BLaER1 treated with 17β-estradiol and CSF1 and Interleukin-3, amounts not matched to agents 10 nM and 100 nM (cell line): ENCODE data around the gene ADAMTS6.

Source experiments
- H3K27ac ChIP-seq, 11 experiments: shearing (Covaris generic); formaldehyde crosslinking; 2 replicates each; pipeline ENCODE4 v1.8.1; 2022
- H3K27me3 ChIP-seq, 11 experiments: shearing (Covaris generic); formaldehyde crosslinking; 2 replicates each; pipeline ENCODE4 v1.8.1; 2022
- H3K36me3 ChIP-seq, 11 experiments: shearing (Covaris generic); formaldehyde crosslinking; 2 replicates each; pipeline ENCODE4 v1.8.1; 2022
- H3K4me1 ChIP-seq, 10 experiments: shearing (Covaris generic); formaldehyde crosslinking; 2 replicates each; pipeline ENCODE4 v1.8.1; 2022
- H3K4me2 ChIP-seq, 11 experiments: shearing (Covaris generic); formaldehyde crosslinking; 2 replicates each; pipeline ENCODE4 v1.8.1; 2022
- H3K4me3 ChIP-seq, 10 experiments: shearing (Covaris generic); formaldehyde crosslinking; 2 replicates each; pipeline ENCODE4 v1.8.1; 2022
- H3K9ac ChIP-seq, 11 experiments: shearing (Covaris generic); formaldehyde crosslinking; 2 replicates each; pipeline ENCODE4 v1.8.1; 2022
- H3K9me3 ChIP-seq, 11 experiments: shearing (Covaris generic); formaldehyde crosslinking; replicated peaks in 1 of 11; 2 replicates each; pipeline ENCODE4 v1.8.1; 2022
- H4K20me1 ChIP-seq, 11 experiments: shearing (Covaris generic); formaldehyde crosslinking; 2 replicates each; pipeline ENCODE4 v1.8.1; 2022
- Cebpa-rat ChIP-seq, 11 experiments: shearing (Covaris generic); IDR thresholded peaks; 2 replicates each; pipeline ENCODE4 v1.8.1; 2022

Gene ADAMTS6

GRCh38 chr5:65117525-65117924, 364.2 kb downstream of the ADAMTS6 start:
- Histone ChIP-seq H3K4me2 (no peak overlapping the region), H3K9ac (no peak overlapping the region), H4K20me1 (no peaks in the 10 kb centered on the region), H3K36me3 (no peaks in the 10 kb centered on the region), H3K4me3 (no peak overlapping the region), H3K4me1 (no peaks in the 10 kb centered on the region), H3K27ac (no peak overlapping the region), H3K27me3 (no peaks in the 10 kb centered on the region), H3K9me3 (peaks cover 7 to 23% (median 18%) of the 10 kb centered on the region in 11 experiments; a peak in 14 of 22 replicates)
- TF ChIP-seq Cebpa-rat (IDR thresholded peaks at IDR 0.05): no peak

DNA sequence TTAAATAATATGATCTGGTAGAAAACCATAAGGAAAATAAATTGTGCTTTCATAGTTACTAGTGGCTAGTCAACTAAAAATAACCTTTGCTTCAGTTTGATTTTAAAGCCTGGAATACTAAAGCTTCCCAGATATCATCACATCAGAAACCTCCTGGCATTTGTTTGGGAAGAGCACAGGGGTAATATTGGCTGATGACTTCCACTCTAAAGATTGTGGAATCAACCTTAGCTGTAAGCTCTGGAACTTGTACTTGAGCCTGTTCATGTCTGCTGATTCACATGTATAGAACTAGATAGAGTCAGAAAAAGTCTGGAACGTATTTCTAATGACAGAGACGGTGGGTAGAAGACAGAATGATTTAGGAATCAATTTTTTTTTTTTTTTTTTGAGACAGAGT, 367.9 kb downstream of the ADAMTS6 start:
- no peak for TF ChIP-seq Cebpa-rat (IDR thresholded peaks at IDR 0.05)
- H3K27ac ChIP-seq: no peak overlapping the region
- H3K9ac ChIP-seq: no peak overlapping the region
- H4K20me1 ChIP-seq: no peaks in the 10 kb centered on the region
- H3K4me3 ChIP-seq: no peak overlapping the region
- H3K36me3 ChIP-seq: no peaks in the 10 kb centered on the region
- H3K4me1 ChIP-seq: no peaks in the 10 kb centered on the region
- no peak overlapping the region for H3K4me2 ChIP-seq
- H3K9me3 ChIP-seq: peaks cover 5 to 23% (median 16%) of the 10 kb centered on the region in 11 experiments; a peak in 14 of 22 replicates
- H3K27me3 ChIP-seq: no peaks in the 10 kb centered on the region

DNA sequence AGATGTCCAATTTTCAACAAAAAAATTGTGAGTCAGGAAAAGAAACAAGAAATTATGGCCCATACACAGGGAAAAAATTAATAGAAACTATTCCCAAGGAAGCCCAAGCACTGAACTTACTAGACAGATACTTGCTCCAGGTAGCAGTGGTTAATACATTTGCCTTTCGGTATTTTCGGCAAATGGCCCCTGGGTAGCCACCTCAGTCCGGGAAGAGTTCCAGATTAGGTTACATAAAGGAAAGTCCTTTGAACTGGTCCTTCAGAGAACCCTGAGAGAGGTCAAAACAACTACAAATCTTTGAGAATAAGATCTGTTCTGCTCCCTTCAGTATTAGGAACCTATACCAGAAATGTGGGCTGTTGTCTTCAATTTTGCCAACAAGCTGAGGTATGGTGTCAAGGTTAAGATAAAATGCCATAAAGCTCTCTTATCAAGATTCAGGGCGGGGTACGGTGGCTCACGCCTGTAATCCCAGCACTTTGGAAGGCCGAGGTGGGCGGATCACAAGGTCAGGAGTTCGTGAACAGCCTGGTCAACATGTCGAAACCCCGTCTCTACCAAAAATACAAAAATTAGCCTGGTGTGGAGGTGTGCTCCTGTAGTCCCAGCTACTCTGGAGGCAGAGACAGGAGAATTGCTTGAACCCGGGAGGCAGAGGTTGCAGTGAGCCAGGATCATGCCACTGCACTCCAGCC, 369.6 kb downstream of the ADAMTS6 start:
- Histone ChIP-seq H3K9me3 (peaks cover 0 to 8% (median 2%) of the 10 kb centered on the region in 11 experiments; a peak in 13 of 22 replicates), H3K9ac (no peak overlapping the region), H3K4me2 (no peak overlapping the region), H3K27me3 (no peaks in the 10 kb centered on the region), H3K4me3 (no peak overlapping the region), H4K20me1 (no peaks in the 10 kb centered on the region), H3K27ac (no peak overlapping the region), H3K4me1 (no peaks in the 10 kb centered on the region), H3K36me3 (no peaks in the 10 kb centered on the region)
- TF ChIP-seq Cebpa-rat (IDR thresholded peaks at IDR 0.05): no peak

DNA sequence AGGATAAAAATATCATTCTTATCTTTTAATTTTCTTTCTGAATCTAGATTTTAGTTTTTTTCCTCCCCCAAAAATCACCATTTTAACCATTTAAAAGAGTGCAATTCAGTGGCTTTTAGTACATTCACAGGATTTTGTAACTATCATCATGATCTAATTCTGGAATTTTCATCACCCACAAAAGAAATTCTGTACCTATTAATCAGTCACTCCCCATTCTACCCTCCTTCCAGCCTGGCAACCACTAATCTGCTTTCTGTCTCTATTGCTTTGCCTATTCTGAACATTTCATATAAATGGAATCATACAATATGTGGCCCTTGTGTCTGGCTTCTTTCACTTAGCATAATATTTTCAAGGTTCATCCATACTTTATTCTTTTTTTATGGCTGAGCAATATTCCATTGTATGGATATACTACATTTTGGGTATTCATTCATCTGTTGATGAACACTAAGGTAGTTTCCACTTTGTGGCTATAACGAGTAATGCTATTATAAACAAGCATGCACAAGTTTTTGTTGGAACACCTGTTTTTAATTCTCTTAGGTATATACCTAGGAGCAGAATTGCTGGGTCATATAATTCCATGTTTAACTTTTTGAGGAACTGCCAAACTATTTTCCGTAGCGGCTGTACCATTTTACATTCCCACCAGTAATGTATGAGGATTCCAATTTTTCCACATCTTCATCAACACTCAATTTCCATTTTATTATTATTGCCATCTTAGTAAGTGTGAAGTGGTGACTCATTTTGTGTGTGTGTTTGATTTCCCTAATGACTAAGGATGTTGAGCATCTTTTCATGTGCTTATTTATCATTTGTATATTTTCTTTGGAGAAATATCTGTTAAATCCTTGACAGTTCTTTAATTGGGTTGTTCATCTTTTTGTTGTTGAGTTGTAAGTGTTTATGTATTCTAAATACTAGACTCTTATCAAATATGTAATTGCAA, 372.7 kb downstream of the ADAMTS6 start:
- Histone ChIP-seq H3K9me3 (no peaks in the 10 kb centered on the region), H3K9ac (no peak overlapping the region), H3K36me3 (no peaks in the 10 kb centered on the region), H3K27me3 (peaks cover 0 to 1% (median under 1%) of the 10 kb centered on the region in 11 experiments; a peak in 6 of 22 replicates), H3K4me2 (no peak overlapping the region), H3K4me3 (no peak overlapping the region), H3K4me1 (peaks cover 0 to 16% (median 14%) of the 10 kb centered on the region in 10 experiments; a peak in 16 of 20 replicates), H4K20me1 (no peaks in the 10 kb centered on the region), H3K27ac (no peak overlapping the region)
- TF ChIP-seq Cebpa-rat (IDR thresholded peaks at IDR 0.05): no peak

- Histone ChIP-seq H4K20me1 (no peaks in the 10 kb centered on the region), H3K9ac (no peak overlapping the region), H3K27me3 (peaks cover 10 to 31% (median 22%) of the 10 kb centered on the region in 11 experiments), H3K36me3 (no peaks in the 10 kb centered on the region), H3K27ac (no peak overlapping the region), H3K4me3 (no peak overlapping the region), H3K9me3 (no peaks in the 10 kb centered on the region), H3K4me2 (peak overlapping the region in 10 of 11 experiments; percentile 15 to 72 (median 56); a peak in 19 of 22 replicates), H3K4me1 (peaks cover 0 to 35% (median 25%) of the 10 kb centered on the region in 10 experiments; a peak in 16 of 20 replicates)
- TF ChIP-seq Cebpa-rat (IDR thresholded peaks at IDR 0.05): no peak
These were observed 376.4 kb downstream of the ADAMTS6 start for GRCh38 chr5:65105301-65105700.

DNA sequence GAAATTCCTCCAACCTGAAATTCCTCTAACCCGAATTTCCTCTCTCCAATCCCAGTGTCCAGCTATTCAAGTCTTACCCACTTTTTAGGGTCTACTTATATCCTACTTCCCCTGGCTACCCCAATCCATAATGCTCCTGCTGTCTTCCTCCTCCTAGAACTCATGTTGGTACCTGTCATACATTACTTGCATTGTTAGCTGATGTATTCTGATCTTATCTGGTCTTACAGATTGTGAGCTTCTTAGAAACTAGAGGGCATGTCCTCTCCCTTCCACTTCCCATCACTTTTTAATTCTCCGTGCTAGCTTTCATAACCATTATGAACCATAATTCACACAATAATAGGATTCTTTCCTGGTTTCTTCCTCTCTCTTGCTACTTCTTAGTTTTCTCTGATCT, 376.9 kb downstream of the ADAMTS6 start:
- Histone ChIP-seq H3K27me3 (peaks cover 10 to 31% (median 22%) of the 10 kb centered on the region in 11 experiments), H3K36me3 (no peaks in the 10 kb centered on the region), H4K20me1 (no peaks in the 10 kb centered on the region), H3K9me3 (no peaks in the 10 kb centered on the region), H3K9ac (no peak overlapping the region), H3K27ac (no peak overlapping the region), H3K4me3 (no peak overlapping the region), H3K4me2 (peak overlapping the region in 10 of 11 experiments; percentile 15 to 72 (median 56); a peak in 19 of 22 replicates), H3K4me1 (peaks cover 0 to 35% (median 25%) of the 10 kb centered on the region in 10 experiments; a peak in 16 of 20 replicates)
- no peak for TF ChIP-seq Cebpa-rat (IDR thresholded peaks at IDR 0.05)

- no peaks in the 10 kb centered on the region for H3K36me3 ChIP-seq
- H3K4me3 ChIP-seq: peak overlapping the region in 9 of 10 experiments; percentile 62 to 81 (median 66); a peak in 9 of 20 replicates
- peak overlapping the region in 3 of 11 experiments; percentile 77 to 87 (median 79); a peak in 3 of 22 replicates for H3K9ac ChIP-seq
- no peaks in the 10 kb centered on the region for H4K20me1 ChIP-seq
- H3K27ac ChIP-seq: peak overlapping the region in 1 of 11 experiments; percentile 82; a peak in 1 of 22 replicates
- no peak for TF ChIP-seq Cebpa-rat (IDR thresholded peaks at IDR 0.05)
- peaks cover 0 to 35% (median 25%) of the 10 kb centered on the region in 10 experiments; a peak in 16 of 20 replicates for H3K4me1 ChIP-seq
- H3K27me3 ChIP-seq: peaks cover 10 to 31% (median 22%) of the 10 kb centered on the region in 11 experiments
- H3K9me3 ChIP-seq: no peaks in the 10 kb centered on the region
- H3K4me2 ChIP-seq: peak overlapping the region; percentile 68 to 85 (median 78); a peak in 21 of 22 replicates
These were observed 377.8 kb downstream of the ADAMTS6 start for GRCh38 chr5:65103756-65104440.

DNA sequence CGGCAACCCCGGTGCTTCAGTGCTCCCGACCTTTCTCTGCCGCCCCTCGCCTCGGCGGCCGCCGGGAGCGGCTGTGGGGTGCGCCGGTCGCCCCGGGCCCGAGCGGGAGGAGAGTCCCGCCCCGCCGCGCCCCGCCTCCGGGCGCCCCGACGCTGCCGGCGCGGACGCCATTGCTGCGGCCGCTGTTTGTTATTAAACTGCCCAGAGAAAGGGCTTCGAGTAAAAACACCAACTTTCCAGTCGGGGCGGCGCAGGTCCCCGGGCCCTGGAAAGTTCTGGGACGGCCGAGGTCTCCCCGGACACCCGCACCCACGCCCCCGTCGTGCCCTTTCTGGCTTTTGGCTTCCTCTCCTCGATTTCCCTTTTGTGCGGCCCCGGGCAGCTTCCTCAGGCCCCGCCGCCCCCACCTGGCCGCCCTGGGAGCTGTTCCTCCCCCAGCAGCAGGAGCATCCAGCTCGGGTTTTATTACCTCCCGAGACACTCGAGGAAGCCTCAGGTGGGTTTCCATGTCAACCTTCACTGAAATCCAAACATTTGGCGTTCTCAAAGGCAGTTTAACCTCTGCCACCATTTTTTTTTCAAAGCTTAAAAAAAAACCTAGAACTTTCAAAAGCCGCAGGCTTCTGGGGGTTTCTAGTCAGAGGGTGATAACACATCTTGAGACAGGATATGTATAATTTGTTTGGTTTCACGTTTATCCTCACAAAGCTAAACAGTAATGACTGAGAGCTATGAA, 378.6 kb downstream of the ADAMTS6 start:
- H3K36me3 ChIP-seq: no peaks in the 10 kb centered on the region
- H3K27ac ChIP-seq: peak overlapping the region; percentile 60 to 85 (median 74)
- H3K4me1 ChIP-seq: peaks cover 0 to 35% (median 25%) of the 10 kb centered on the region in 10 experiments; a peak in 16 of 20 replicates
- H3K4me2 ChIP-seq: peak overlapping the region; percentile 68 to 85 (median 78)
- peaks cover 10 to 31% (median 22%) of the 10 kb centered on the region in 11 experiments for H3K27me3 ChIP-seq
- H4K20me1 ChIP-seq: no peaks in the 10 kb centered on the region
- TF ChIP-seq Cebpa-rat (IDR thresholded peaks at IDR 0.05): no peak
- peak overlapping the region; percentile 67 to 87 (median 80) for H3K9ac ChIP-seq
- no peaks in the 10 kb centered on the region for H3K9me3 ChIP-seq
- peak overlapping the region; percentile 61 to 81 (median 66) for H3K4me3 ChIP-seq
